Measurements from ENCODE around the gene BMAL2.

BMAL2 gene

DNA sequence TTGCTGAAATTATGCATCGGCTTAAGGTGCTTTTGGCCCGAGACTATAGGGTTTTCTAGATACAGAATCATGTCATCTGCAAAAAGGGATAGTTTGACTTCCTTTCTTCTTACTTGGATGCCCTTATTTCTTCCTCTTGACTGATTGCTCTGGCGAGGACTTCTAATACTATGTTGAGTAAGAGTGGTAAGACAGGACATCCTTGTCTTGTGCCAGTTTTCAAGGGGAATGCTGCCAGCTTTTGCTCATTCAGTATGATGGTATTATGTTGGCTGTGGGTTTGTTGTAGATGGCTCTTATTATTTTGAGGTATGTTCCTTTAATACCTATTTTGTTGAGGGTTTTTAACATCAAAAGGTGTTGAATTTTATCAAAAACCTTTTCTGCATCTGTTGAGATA is 8.3 kb downstream of the BMAL2 start:
- Histone ChIP-seq H3K4me1 (ENCODE audit: control insufficient read depth, low read depth, low read length) (peaks cover 15% of the 10 kb centered on the region), H3K27me3 (ENCODE audit: control insufficient read depth, insufficient read depth, low read length) (no peaks in the 10 kb centered on the region), H3K36me3 (ENCODE audit: control insufficient read depth, low read depth, low read length) (no peaks in the 10 kb centered on the region), H3K9me3 (ENCODE audit: control insufficient read depth, low read depth, low read length) (no peaks in the 10 kb centered on the region), H3K4me3 (ENCODE audit: low read length) (no peak overlapping the region), H3K27ac (ENCODE audit: low read length) (no peak overlapping the region), H3K9ac (ENCODE audit: low read length) (no peak overlapping the region)

- no peak overlapping the region for H3K27ac ChIP-seq (ENCODE audit: low read length)
- H3K4me3 ChIP-seq (ENCODE audit: low read length): no peak overlapping the region
- no peaks in the 10 kb centered on the region for H3K9me3 ChIP-seq (ENCODE audit: control insufficient read depth, low read depth, low read length)
- no peaks in the 10 kb centered on the region for H3K27me3 ChIP-seq (ENCODE audit: control insufficient read depth, insufficient read depth, low read length)
- no peak overlapping the region for H3K9ac ChIP-seq (ENCODE audit: low read length)
- peaks cover 21% of the 10 kb centered on the region for H3K4me1 ChIP-seq (ENCODE audit: control insufficient read depth, low read depth, low read length)
- no peaks in the 10 kb centered on the region for H3K36me3 ChIP-seq (ENCODE audit: control insufficient read depth, low read depth, low read length)
These were observed 9.9 kb downstream of the BMAL2 start for GRCh38 chr12:27342536-27342935.

- Histone ChIP-seq H3K4me1 (ENCODE audit: control insufficient read depth, low read depth, low read length) (peaks cover 26% of the 10 kb centered on the region), H3K9me3 (ENCODE audit: control insufficient read depth, low read depth, low read length) (no peaks in the 10 kb centered on the region), H3K9ac (ENCODE audit: low read length) (no peak overlapping the region), H3K4me3 (ENCODE audit: low read length) (no peak overlapping the region), H3K27ac (ENCODE audit: low read length) (no peak overlapping the region), H3K27me3 (ENCODE audit: control insufficient read depth, insufficient read depth, low read length) (no peaks in the 10 kb centered on the region), H3K36me3 (ENCODE audit: control insufficient read depth, low read depth, low read length) (no peaks in the 10 kb centered on the region)
These were observed 10.8 kb downstream of the BMAL2 start for GRCh38 chr12:27343255-27344000.

DNA sequence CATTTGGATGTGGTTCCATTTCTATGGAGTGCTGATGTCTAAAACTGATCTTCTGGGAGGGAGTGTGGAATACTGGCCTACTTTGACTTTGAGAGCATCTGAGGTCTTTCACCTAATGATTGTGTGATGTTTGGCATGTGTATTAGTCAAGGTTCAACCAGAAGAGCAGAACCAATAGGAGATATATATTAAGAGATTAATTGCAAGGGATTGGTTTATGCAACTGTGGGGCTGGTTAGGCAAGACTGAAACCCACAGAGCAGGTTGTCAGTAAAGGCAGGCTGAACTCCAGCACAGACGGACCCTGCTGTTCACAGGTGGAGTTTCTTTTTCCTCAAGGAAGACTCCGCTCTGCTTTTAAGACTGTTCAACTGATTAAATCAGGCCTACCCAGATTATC is 11.6 kb downstream of the BMAL2 start:
- no peak overlapping the region for H3K4me3 ChIP-seq (ENCODE audit: low read length)
- no peak overlapping the region for H3K9ac ChIP-seq (ENCODE audit: low read length)
- no peaks in the 10 kb centered on the region for H3K27me3 ChIP-seq (ENCODE audit: control insufficient read depth, insufficient read depth, low read length)
- no peaks in the 10 kb centered on the region for H3K9me3 ChIP-seq (ENCODE audit: control insufficient read depth, low read depth, low read length)
- peaks cover 26% of the 10 kb centered on the region for H3K4me1 ChIP-seq (ENCODE audit: control insufficient read depth, low read depth, low read length)
- H3K36me3 ChIP-seq (ENCODE audit: control insufficient read depth, low read depth, low read length): no peaks in the 10 kb centered on the region
- no peak overlapping the region for H3K27ac ChIP-seq (ENCODE audit: low read length)

DNA sequence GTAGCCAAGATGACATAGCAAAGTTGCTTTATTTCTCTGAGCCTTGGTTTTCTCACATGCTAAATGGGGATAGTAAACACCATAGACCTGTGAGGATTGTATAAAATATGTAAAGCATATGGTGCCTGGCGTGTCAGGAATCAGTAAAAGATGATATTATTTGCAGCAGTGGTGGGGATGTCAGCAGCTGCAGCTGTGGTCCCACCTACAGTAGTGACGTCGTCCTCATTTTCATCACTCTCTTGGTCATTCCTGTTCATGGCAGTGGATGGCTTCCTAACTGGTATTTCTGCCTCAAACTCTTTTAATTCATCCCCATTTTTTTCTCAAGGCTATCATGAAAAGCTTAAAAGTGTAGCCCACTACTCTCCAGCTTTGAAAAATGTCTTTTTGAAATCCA is 12.1 kb downstream of the BMAL2 start:
- no peak overlapping the region for H3K27ac ChIP-seq (ENCODE audit: low read length)
- no peak overlapping the region for H3K4me3 ChIP-seq (ENCODE audit: low read length)
- H3K27me3 ChIP-seq (ENCODE audit: control insufficient read depth, insufficient read depth, low read length): no peaks in the 10 kb centered on the region
- peaks cover 26% of the 10 kb centered on the region for H3K4me1 ChIP-seq (ENCODE audit: control insufficient read depth, low read depth, low read length)
- no peaks in the 10 kb centered on the region for H3K9me3 ChIP-seq (ENCODE audit: control insufficient read depth, low read depth, low read length)
- no peaks in the 10 kb centered on the region for H3K36me3 ChIP-seq (ENCODE audit: control insufficient read depth, low read depth, low read length)
- no peak overlapping the region for H3K9ac ChIP-seq (ENCODE audit: low read length)

GRCh38 chr12:27345376-27345775 is 12.7 kb downstream of the BMAL2 start:
- no peaks in the 10 kb centered on the region for H3K36me3 ChIP-seq (ENCODE audit: control insufficient read depth, low read depth, low read length)
- H3K4me1 ChIP-seq (ENCODE audit: control insufficient read depth, low read depth, low read length): peaks cover 26% of the 10 kb centered on the region

DNA sequence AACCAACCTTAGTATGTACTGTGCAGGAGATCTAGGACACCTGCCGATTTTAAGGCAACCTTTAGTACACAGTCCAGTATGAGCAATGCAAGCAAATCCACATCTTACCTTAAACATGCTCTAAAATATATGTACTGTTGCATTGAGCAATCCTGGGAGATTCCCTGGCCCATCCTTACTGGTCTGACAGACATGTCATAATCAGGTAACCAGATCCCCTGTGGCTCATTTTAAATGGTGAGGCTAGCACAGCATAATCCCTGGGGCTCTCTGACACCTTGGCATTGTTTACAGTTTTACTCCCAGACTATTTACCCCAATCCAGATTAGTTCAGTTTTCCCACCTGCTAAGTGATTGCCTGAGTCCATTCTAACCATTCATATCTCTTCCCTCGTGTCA is 15.1 kb downstream of the BMAL2 start:
- Histone ChIP-seq H3K9ac (ENCODE audit: low read length) (no peak overlapping the region), H3K27me3 (ENCODE audit: control insufficient read depth, insufficient read depth, low read length) (no peaks in the 10 kb centered on the region), H3K4me1 (ENCODE audit: control insufficient read depth, low read depth, low read length) (peaks cover 26% of the 10 kb centered on the region), H3K36me3 (ENCODE audit: control insufficient read depth, low read depth, low read length) (no peaks in the 10 kb centered on the region), H3K4me3 (ENCODE audit: low read length) (no peak overlapping the region), H3K9me3 (ENCODE audit: control insufficient read depth, low read depth, low read length) (no peaks in the 10 kb centered on the region), H3K27ac (ENCODE audit: low read length) (no peak overlapping the region)

More at GRCh38 chr12:27345376-27345775, 12.7 kb downstream of the BMAL2 start:
- Histone ChIP-seq H3K4me3 (ENCODE audit: low read length) (no peak overlapping the region), H3K9me3 (ENCODE audit: control insufficient read depth, low read depth, low read length) (no peaks in the 10 kb centered on the region), H3K9ac (ENCODE audit: low read length) (no peak overlapping the region), H3K27me3 (ENCODE audit: control insufficient read depth, insufficient read depth, low read length) (no peaks in the 10 kb centered on the region), H3K27ac (ENCODE audit: low read length) (no peak overlapping the region)

DNA sequence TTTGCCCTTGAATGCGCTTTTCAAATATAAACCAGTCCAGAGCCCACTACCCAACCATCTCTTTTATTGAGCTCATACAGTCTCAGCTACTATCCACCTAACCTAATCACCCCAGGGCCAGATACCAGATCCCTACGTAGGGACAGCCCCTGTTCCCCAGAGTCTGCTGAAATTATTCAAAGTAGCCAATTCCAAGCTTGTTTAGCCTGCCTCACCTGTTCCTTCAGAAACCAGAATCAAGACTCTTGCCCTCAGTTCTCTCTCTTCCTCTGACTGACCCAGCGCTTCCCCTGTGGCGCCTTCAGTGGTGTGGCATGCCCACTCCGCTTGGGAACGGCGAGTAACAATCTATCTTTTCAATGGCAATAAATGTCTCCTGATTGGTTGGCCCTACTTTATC is 18.8 kb downstream of the BMAL2 start:
- Histone ChIP-seq H3K4me3 (ENCODE audit: low read length) (no peak overlapping the region), H3K27me3 (ENCODE audit: control insufficient read depth, insufficient read depth, low read length) (no peaks in the 10 kb centered on the region), H3K27ac (ENCODE audit: low read length) (no peak overlapping the region), H3K9ac (ENCODE audit: low read length) (no peak overlapping the region), H3K36me3 (ENCODE audit: control insufficient read depth, low read depth, low read length) (no peaks in the 10 kb centered on the region), H3K9me3 (ENCODE audit: control insufficient read depth, low read depth, low read length) (no peaks in the 10 kb centered on the region), H3K4me1 (ENCODE audit: control insufficient read depth, low read depth, low read length) (peaks cover 11% of the 10 kb centered on the region)

GRCh38 chr12:27355486-27355885 is 22.9 kb downstream of the BMAL2 start:
- H3K4me1 ChIP-seq (ENCODE audit: control insufficient read depth, low read depth, low read length): no peaks in the 10 kb centered on the region
- H3K36me3 ChIP-seq (ENCODE audit: control insufficient read depth, low read depth, low read length): no peaks in the 10 kb centered on the region
- no peak overlapping the region for H3K27ac ChIP-seq (ENCODE audit: low read length)
- H3K9me3 ChIP-seq (ENCODE audit: control insufficient read depth, low read depth, low read length): no peaks in the 10 kb centered on the region
- no peak overlapping the region for H3K9ac ChIP-seq (ENCODE audit: low read length)
- no peaks in the 10 kb centered on the region for H3K27me3 ChIP-seq (ENCODE audit: control insufficient read depth, insufficient read depth, low read length)
- no peak overlapping the region for H3K4me3 ChIP-seq (ENCODE audit: low read length)

- no peak overlapping the region for H3K4me3 ChIP-seq (ENCODE audit: low read length)
- H3K9ac ChIP-seq (ENCODE audit: low read length): no peak overlapping the region
- no peaks in the 10 kb centered on the region for H3K9me3 ChIP-seq (ENCODE audit: control insufficient read depth, low read depth, low read length)
- H3K4me1 ChIP-seq (ENCODE audit: control insufficient read depth, low read depth, low read length): no peaks in the 10 kb centered on the region
- no peaks in the 10 kb centered on the region for H3K36me3 ChIP-seq (ENCODE audit: control insufficient read depth, low read depth, low read length)
- no peak overlapping the region for H3K27ac ChIP-seq (ENCODE audit: low read length)
- H3K27me3 ChIP-seq (ENCODE audit: control insufficient read depth, insufficient read depth, low read length): no peaks in the 10 kb centered on the region
These were observed 23.3 kb downstream of the BMAL2 start for GRCh38 chr12:27355979-27356378.

DNA sequence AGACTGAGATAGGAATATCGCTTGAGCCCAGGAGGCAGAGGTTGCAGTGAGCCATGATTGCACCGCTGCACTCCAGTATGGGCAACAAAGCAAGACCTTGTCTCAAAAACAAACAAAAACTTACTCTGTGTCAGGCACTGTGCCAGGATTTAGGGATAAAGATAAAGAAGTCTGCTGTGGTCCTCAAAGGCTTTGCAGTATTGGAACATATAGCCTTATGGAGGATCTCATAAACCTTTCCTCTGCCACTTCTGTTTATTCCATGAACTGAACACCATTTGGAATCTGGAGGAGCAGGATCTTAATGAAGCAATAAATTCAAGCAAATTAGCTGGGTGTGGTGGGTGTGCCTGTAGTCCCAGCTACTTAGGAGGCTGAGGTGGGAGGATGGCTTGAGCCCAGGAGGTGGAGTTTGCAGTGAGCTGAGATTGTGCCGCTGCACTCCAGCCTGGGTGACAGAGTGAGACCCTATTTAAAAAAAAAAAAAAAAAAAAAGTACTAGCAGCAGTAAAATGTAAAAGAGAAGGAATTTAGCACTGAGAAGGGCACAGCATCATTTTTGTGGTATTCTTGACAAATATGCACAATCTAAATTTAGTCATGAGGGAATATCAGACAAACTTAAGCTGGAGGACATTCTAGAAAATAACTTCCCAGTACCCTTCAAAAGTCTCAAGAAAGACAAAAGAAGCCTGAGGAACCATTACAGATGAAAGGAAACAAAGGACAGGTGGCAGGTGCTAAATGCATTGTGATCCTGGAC is 27.1 kb downstream of the BMAL2 start:
- no peak overlapping the region for H3K4me3 ChIP-seq (ENCODE audit: low read length)
- H3K27me3 ChIP-seq (ENCODE audit: control insufficient read depth, insufficient read depth, low read length): no peaks in the 10 kb centered on the region
- H3K4me1 ChIP-seq (ENCODE audit: control insufficient read depth, low read depth, low read length): no peaks in the 10 kb centered on the region
- H3K27ac ChIP-seq (ENCODE audit: low read length): no peak overlapping the region
- no peak overlapping the region for H3K9ac ChIP-seq (ENCODE audit: low read length)
- no peaks in the 10 kb centered on the region for H3K9me3 ChIP-seq (ENCODE audit: control insufficient read depth, low read depth, low read length)
- no peaks in the 10 kb centered on the region for H3K36me3 ChIP-seq (ENCODE audit: control insufficient read depth, low read depth, low read length)

- no peaks in the 10 kb centered on the region for H3K4me1 ChIP-seq (ENCODE audit: control insufficient read depth, low read depth, low read length)
- no peaks in the 10 kb centered on the region for H3K36me3 ChIP-seq (ENCODE audit: control insufficient read depth, low read depth, low read length)
- no peak overlapping the region for H3K4me3 ChIP-seq (ENCODE audit: low read length)
- H3K27me3 ChIP-seq (ENCODE audit: control insufficient read depth, insufficient read depth, low read length): no peaks in the 10 kb centered on the region
- no peak overlapping the region for H3K27ac ChIP-seq (ENCODE audit: low read length)
- H3K9ac ChIP-seq (ENCODE audit: low read length): no peak overlapping the region
- H3K9me3 ChIP-seq (ENCODE audit: control insufficient read depth, low read depth, low read length): no peaks in the 10 kb centered on the region
These were observed 28.7 kb downstream of the BMAL2 start for GRCh38 chr12:27361372-27361771.
